RPMI8226 (cell line): ENCODE data around the gene CNTNAP2.
A peak's percentile ranks its signal among the peaks of the same experiment; 100 is the strongest.

Source experiments
- DNase-seq: peaks from one replicate; pipeline ENCODE4 v3.0.0-alpha.2; 2015

The CNTNAP2 gene

GRCh38 chr7:146296028-146296427 lies 179.4 kb downstream of the CNTNAP2 start:
- no peak for DNase-seq

- DNase-seq, result no peak
Measured at GRCh38 chr7:146314962-146315361, 198.4 kb downstream of the CNTNAP2 start.

GRCh38 chr7:146319629-146320028 lies 203.0 kb downstream of the CNTNAP2 start:
- DNase-seq, result no peak

- DNase-seq, result no peak
Measured at GRCh38 chr7:146321301-146321700, 204.7 kb downstream of the CNTNAP2 start.

DNA sequence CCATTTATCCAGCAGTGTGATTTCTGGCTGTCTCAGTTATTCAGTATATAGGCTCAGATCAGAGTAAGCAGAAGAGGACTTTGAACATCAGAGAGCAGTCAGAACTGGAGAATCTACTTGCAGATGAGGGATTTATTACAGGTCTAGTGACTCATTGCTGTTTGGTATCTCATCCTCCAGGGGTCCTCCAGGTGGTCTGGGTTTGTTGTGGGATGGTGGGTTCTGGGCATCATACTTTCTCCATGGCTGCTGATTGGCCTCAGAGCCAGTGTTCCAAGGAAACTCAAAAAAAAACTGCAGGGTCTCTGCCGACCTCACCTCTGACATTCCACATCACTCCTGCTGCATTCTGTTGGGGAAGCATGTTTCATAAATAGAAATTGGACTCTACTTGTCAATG lies 214.8 kb downstream of the CNTNAP2 start:
- DNase-seq, result no peak

DNA sequence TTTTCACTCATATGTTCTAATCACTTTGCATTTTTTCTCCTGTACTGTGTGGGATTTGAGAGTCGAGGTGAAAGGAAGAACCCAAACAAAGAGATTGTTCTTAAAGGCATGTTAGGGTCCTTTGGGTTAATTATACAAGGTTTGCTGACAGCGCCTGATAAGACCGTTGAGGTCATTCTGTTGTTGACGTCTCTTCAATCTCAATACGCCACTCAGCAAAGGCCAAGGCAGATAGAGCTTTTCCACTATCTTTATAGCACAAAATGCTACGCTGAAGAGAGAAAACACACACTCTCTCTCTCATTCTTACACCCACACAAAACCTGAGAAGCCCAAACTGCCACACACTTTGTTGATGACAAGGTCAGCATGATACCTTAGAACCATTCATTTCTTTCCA lies 228.7 kb downstream of the CNTNAP2 start:
- no peak for DNase-seq

GRCh38 chr7:146346096-146346495 lies 229.5 kb downstream of the CNTNAP2 start:
- no peak for DNase-seq

DNA sequence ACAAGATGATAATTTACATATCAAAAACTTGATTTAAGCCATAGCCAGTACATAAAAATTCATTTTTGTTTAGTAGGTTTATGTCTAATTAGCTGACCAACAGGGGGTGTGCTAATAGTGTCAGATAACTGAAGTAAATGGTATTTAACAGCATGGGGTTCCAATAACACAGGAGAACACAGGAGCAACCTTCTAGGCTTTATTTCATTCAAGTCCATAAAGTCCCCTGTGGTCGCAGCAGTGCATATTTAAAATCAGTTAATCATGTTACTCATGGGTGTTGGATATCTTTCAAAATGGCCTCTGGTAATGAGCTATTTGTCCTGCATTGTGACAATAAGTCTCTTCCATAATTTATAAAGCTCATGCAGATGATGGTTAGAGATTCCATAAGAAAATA lies 238.6 kb downstream of the CNTNAP2 start:
- no peak for DNase-seq

DNA sequence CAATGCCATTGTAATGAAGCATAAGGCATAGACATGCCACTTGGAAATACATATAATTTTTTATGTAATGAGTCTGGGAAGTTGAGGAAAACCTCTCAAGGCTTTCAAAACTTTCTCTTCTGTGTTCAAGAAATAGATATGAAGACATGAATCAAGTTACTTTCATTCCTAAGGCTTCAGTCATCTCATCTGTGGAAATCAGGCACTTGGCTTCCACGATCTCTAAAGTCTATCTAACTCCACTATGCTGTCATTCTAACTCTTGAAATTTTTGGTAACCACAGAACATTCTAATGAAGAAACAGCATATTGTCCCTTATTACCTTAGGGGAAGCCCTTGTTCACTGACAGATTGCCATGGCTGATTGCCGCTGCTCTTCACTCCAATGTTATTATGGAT lies 242.6 kb downstream of the CNTNAP2 start:
- no peak for DNase-seq

DNA sequence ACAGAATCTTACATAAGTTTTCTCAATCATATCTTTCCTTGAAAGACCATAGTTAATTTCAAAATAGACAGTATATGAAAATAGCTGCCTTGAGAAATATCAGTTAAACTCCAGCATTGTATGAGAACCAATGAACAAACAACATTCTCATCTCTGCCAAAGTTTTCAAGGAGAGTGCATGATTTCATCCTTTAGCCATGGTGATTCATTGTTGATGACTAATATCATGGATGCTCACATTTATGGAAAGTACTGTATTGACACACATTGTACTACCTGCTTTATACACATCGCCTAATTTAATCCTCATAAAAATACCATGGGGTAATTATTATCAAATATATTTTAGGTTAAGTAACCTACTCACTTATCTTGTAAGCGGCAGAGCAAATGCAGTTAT lies 250.3 kb downstream of the CNTNAP2 start:
- DNase-seq, result no peak

- no peak for DNase-seq
Measured at GRCh38 chr7:146370171-146370570, 253.6 kb downstream of the CNTNAP2 start.

DNA sequence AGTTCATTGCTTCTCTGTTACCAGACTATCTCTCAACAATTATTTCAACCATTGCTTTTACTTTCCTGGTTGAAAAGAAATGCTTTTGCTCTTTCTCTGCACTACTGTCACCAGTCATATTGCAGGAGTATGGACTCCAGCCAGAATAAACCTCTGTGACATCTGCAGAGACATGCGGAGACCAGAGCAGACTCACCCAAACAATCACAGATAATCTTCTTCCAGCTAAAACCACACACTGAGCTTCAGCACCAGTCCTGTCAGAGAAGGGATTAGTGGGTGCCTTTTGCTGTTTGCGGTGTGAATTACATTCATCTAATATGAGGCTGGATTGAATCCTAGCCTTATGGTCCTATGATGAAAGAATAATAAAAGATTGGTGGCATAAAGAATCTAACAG lies 258.6 kb downstream of the CNTNAP2 start:
- DNase-seq, result peak; percentile 26

DNA sequence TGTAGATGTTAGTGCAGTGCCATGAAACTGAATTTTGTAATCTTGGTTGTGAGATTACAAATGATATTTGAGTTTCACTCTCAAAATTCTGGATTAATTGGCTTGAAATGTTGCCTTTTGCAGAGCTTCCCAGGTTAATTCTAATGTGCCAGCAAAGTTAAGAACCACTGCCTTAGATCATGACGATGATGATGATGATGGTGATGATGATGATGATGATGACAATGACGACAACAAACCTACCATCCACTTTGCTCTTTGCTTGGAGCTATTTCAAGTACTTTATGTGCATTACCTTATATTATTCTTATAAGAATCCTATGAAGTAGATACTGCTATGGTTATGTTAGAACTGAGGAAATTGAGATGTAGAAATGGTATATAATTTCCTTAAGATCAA lies 261.6 kb downstream of the CNTNAP2 start:
- no peak for DNase-seq

DNA sequence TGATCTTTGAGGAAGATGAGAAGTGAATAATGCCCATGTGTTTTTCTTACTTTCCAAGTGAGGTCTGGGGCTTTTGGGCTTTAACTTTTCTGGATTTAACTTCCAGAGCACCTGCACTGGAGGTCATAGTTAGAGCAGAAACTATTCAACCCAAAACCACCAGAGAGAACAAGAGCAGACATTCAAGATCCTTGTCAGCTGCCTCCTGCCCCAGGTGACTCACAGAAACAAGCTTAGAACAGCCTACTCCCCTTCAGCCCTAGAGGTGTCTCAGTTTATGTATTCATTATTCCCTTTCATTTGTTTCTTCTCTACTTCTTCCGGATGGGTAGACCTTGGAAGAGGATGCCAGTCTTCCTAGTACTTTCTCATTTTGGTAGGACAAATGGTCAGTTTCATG lies 270.5 kb downstream of the CNTNAP2 start:
- DNase-seq, result no peak

GRCh38 chr7:146388928-146389327 lies 272.3 kb downstream of the CNTNAP2 start:
- no peak for DNase-seq

DNA sequence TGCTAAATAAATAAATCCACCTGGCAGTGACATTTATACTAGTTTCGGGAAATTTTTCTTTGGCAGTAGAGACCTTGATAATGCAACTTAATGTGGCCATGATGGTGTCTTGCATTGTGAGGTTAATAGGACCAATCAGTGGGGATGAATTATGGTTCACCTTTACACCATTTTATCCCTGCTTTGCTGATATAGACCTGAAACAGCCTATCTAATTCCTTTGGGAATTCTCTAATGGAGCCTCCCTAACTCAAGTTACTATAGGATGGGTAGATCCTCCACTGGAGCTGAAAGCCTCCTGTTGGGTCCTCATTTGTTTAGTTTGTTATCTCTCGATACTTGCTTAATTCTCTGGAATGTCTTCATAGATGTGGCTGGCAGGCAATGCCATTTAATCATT lies 276.7 kb downstream of the CNTNAP2 start:
- no peak for DNase-seq

- DNase-seq, result no peak
Measured at GRCh38 chr7:146397141-146397540, 280.5 kb downstream of the CNTNAP2 start.

DNA sequence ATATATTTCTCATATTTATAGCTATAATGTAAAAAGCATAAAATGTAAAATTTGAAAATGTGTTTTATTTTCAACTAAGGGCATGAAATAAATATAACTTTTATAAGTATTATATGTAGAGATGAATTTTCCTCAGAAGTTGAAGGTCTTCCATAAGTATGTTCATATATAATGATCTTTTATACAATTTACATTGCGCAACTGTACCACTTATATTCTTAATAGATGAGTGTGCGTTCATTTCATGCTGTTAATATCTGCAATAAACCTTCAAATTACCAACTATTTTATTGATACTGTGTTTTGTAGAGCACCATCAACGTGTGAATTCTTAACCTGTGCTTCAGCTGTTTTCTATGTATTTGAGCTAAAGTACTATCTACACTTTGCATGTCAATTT lies 285.3 kb downstream of the CNTNAP2 start:
- no peak for DNase-seq

- DNase-seq, result no peak
Measured at GRCh38 chr7:146405737-146406136, 289.1 kb downstream of the CNTNAP2 start.

DNA sequence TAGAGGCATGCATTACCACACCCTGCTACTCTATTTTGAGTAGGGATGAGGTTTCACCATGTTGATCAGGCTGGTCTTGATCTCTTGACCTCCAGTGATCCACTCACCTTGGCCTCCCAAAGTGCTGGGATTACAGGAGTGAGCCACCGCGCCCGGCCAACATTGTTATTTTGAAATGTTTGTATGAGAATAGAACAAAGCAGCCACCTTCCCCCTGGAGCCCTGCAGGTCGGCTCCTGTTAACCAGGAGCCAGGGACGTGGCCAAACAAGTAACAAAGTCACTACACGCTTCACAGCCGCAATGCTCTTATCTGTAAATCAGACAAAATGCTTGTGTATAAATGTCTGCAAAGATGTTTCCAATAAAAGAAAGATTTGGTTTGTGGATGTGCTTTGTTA lies 295.4 kb downstream of the CNTNAP2 start:
- DNase-seq, result no peak

DNA sequence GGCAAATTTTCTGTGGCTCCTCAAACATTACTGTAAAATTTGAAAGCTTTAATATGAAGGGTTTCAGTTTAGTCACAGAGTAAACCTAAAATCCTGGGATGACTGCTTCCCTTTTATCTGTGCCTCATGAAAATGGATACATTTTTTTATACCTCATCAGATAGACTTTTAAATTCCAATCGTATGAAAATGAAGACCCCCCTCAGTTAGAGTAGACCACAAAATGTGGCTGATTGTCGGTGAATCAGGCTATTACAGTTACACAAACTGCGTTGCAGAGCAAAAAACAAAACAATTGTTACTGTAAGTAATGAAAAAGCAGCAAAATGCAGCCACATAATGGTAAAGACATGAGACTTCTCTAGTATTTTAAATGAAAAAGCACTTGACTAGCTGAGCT lies 296.2 kb downstream of the CNTNAP2 start:
- DNase-seq, result no peak

GRCh38 chr7:146414373-146414772 lies 297.8 kb downstream of the CNTNAP2 start:
- no peak for DNase-seq

DNA sequence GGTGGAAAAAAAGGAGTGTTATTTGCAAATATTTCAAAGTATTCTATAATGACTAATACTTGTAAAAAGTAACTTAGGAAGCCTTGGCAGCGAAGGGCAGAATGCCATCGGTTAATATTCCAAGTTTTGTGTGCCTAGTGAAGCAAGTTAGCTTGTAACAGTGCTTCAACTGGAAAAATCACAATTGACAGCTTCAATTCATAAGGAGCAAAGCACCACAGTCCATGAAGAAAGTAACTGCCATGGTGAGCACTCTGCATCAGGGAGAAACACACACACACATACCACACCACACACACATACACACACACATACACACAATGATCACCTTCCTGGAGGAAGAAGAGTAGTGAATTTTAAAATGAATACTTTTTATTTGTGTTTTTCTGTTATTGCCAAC lies 298.3 kb downstream of the CNTNAP2 start:
- DNase-seq, result no peak

DNA sequence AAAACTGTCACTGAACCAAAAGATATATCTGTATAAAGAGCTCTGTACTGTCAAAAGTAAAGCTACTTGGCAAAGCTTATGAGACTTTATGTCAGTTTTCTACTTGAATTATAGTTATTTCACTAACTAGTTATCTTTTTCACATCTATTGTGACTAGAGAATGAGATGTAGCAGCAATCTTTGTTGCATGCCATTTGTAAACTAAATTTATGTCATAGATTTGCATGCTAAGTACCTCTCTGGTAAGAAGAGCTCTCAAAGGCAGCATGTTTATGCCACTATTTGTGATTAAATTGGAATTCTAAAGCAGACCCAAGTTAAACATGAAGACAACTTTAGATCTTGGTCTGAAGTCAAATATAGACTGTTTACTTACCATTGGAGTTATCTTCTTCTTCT lies 300.6 kb downstream of the CNTNAP2 start:
- no peak for DNase-seq

DNA sequence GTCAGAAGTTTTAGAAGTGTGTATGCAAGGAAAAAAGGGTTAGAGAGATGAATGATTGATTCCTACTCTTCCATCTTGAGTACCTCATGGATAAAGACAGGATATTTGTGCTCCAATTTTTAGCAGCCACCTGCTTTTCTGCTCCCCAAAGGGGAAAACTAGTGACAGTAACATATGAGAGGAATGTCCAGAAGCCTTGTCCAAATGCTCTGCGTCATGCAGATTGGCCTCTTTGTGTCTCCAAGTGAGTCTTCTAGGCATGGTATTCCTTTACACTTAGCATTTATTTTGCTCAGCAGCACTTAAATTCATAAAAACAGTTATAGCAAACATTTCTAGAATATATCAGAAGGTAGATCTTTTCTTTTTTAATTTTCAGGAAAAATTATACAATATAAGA lies 306.8 kb downstream of the CNTNAP2 start:
- no peak for DNase-seq

DNA sequence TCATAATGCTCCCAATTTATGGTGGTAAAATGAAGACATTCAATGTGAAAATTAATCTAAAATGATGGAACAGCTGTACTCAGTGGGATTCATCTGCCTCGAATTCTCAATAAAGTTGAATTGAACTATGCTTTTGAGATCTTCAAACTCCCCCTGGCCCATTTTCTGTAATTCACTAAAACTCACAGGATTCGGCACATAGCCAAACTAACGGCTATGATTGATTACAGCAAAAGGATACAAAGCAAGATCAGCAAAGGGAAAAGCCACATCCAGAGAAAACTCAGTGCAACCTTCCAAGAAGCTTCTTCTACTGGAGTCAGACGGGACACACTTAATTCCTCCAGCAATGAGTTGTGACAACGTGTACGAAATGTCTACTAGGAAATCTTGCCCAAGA lies 307.5 kb downstream of the CNTNAP2 start:
- no peak for DNase-seq
